Endothelial cell of umbilical vein (primary cell): ENCODE results near the gene EEF1G. TPM values are rescaled to one million over a fixed set of nuclear protein-coding genes. Genes with fewer than 3 reads are reported as not detected.

Source experiments
- BruUV-seq: library from RNA; stranded (reverse); fragments of 400-500 nt; replicated peaks from 2 replicates; lab custom pipeline; 2021; lab: Mats Ljungman, UMichigan
- CTCF ChIA-PET: fragments of 300-600, 350-600 bp; sonication (Branson Sonifier 250); formaldehyde crosslinking; loops from one replicate; lab custom pipeline; 2021; ENCODE audit warnings: antibody characterized with exemption, inconsistent platforms; lab: Charles Lee
- POLR2A ChIA-PET: fragments of 300-600, 350-600 bp; sonication (Branson Sonifier 250); formaldehyde crosslinking; loops from one replicate; lab custom pipeline; 2021; ENCODE audit warnings: antibody characterized with exemption, inconsistent platforms; lab: Charles Lee
- DNase-seq: peaks from one replicate; pipeline ENCODE4 v3.0.0-alpha.2; 2011; ENCODE audit warnings: low read depth, low spot score
- FAIRE-seq: peaks from 2 replicates; lab custom pipeline; 2011; peaks lifted over from hg19 to GRCh38; lab: Jason Lieb, UNC
- H2AFZ ChIP-seq: 2 replicates; pipeline ENCODE4 v1.6.0; 2012; ENCODE audit warnings: low read depth, low read length, control low read depth, inconsistent platforms
- H3K27ac ChIP-seq: 2 replicates; pipeline ENCODE4 v1.5.1; 2011; ENCODE audit warnings: low read depth, mild to moderate bottlenecking, control low read depth, low read length, moderate library complexity; ENCODE audit not compliant: insufficient read depth
- H3K27me3 ChIP-seq, 2 experiments: 2 replicates each; pipeline versions ENCODE4 v1.6.0 to v1.6.1; 2011; ENCODE audit warnings: low read length in 2 of 2, mixed read lengths in 1 of 2; ENCODE audit not compliant: control insufficient read depth in 2 of 2, insufficient read depth in 2 of 2
- H3K36me3 ChIP-seq, 2 experiments: 2 replicates in 1 of 2; 3 replicates in 1 of 2; pipeline ENCODE4 v1.5.1; 2011; ENCODE audit warnings: low read length in 2 of 2, mild to moderate bottlenecking in 1 of 2, moderate library complexity in 1 of 2; ENCODE audit not compliant: control insufficient read depth in 2 of 2, insufficient read depth in 2 of 2; ENCODE audit errors: extremely low read depth in 1 of 2
- H3K4me1 ChIP-seq: 3 replicates; pipeline ENCODE4 v1.5.1; 2011; ENCODE audit warnings: mild to moderate bottlenecking, low read length; ENCODE audit not compliant: control insufficient read depth, insufficient read depth; ENCODE audit errors: extremely low read depth
- H3K4me2 ChIP-seq: 2 replicates; pipeline ENCODE4 v1.6.1; 2011; ENCODE audit warnings: low read length, control low read depth, mixed read lengths; ENCODE audit not compliant: insufficient read depth
- H3K4me3 ChIP-seq, 3 experiments: fragments of 200-600 bp in 1 of 3; sonication (generic), shearing (Covaris generic) in 1 of 3; replicated peaks in 1 of 3; 2 replicates each; pipeline ENCODE4 v1.5.1; 2011 to 2016; ENCODE audit warnings: control low read depth in 3 of 3, low read length in 3 of 3, mild to moderate bottlenecking in 2 of 3, inconsistent platforms in 1 of 3, low read depth in 1 of 3, moderate library complexity in 1 of 3; ENCODE audit not compliant: insufficient read depth in 1 of 3
- H3K79me2 ChIP-seq: 2 replicates; pipeline ENCODE4 v1.6.0; 2012; ENCODE audit warnings: low read length, inconsistent platforms; ENCODE audit not compliant: control insufficient read depth, insufficient read depth
- H3K9ac ChIP-seq: replicated peaks from 2 replicates; pipeline ENCODE3; 2011; ENCODE audit warnings: low read length, control low read depth; ENCODE audit not compliant: insufficient read depth; ENCODE audit errors: extremely low read depth
- H3K9me1 ChIP-seq: replicated peaks from 3 replicates; pipeline ENCODE4 v1.6.0; 2011; ENCODE audit warnings: mild to moderate bottlenecking, low read length; ENCODE audit not compliant: control insufficient read depth, insufficient read depth; ENCODE audit errors: extremely low read depth
- H3K9me3 ChIP-seq: replicated peaks from 2 replicates; pipeline ENCODE4 v1.5.1; 2012; ENCODE audit warnings: low read length, inconsistent platforms; ENCODE audit not compliant: control insufficient read depth, insufficient read depth
- H4K20me1 ChIP-seq: replicated peaks from 2 replicates; pipeline ENCODE3; 2011; ENCODE audit warnings: mild to moderate bottlenecking, low read length; ENCODE audit not compliant: control insufficient read depth, insufficient read depth; ENCODE audit errors: extremely low read depth
- EZH2 ChIP-seq: IDR thresholded peaks from 2 replicates; pipeline ENCODE4 v1.6.1; 2012; ENCODE audit warnings: borderline replicate concordance, low read depth, mild to moderate bottlenecking, moderate library complexity, low read length, inconsistent platforms; ENCODE audit not compliant: severe bottlenecking
- FOS ChIP-seq: IDR thresholded peaks from 2 replicates; pipeline ENCODE4 v1.6.1; 2011; ENCODE audit warnings: mild to moderate bottlenecking, low read length, moderate library complexity, borderline replicate concordance; ENCODE audit not compliant: insufficient read depth
- GATA2 ChIP-seq: IDR thresholded peaks from 2 replicates; pipeline ENCODE4 v1.7.0; 2011; ENCODE audit warnings: low read depth, mild to moderate bottlenecking, moderate library complexity, mixed read lengths, low read length; ENCODE audit not compliant: insufficient read length, insufficient read depth
- JUN ChIP-seq: IDR thresholded peaks from 2 replicates; pipeline ENCODE4 v1.6.1; 2011; ENCODE audit warnings: borderline replicate concordance, low read depth; ENCODE audit not compliant: insufficient read length, insufficient read depth
- MYC ChIP-seq: IDR thresholded peaks from one replicate; pipeline ENCODE4 v1.6.1; 2011; ENCODE audit warnings: mild to moderate bottlenecking, low read depth, low read length
- POLR2A ChIP-seq: IDR thresholded peaks from 2 replicates; pipeline ENCODE4 v1.6.1; 2012; ENCODE audit warnings: low read depth, mild to moderate bottlenecking, control low read depth, low read length
- POLR2AphosphoS5 ChIP-seq: IDR thresholded peaks from 2 replicates; pipeline ENCODE4 v1.6.1; 2012; ENCODE audit warnings: low read depth, mild to moderate bottlenecking, control low read depth, low read length, moderate library complexity; ENCODE audit not compliant: insufficient read depth
- dilution Hi-C: fragments of 300-500 bp; cut with MboI; formaldehyde crosslinking; loops from one replicate; pipeline ENCODE4 v1.15.0; 2019; ENCODE audit warnings: low sequenced_read_pairs; ENCODE audit not compliant: extremely low pct_ligation_motif_present
- intact Hi-C: fragments of 100-400 bp; cut with micrococcal nuclease; formaldehyde crosslinking; loops from one replicate; pipeline ENCODE4 v1.10.0; 2022
- polyA plus RNA-seq, 4 experiments: library from polyadenylated mRNA; depleted of rRNA in 3 of 4; stranded (reverse) in 3 of 4; unstranded in 1 of 4; fragments of >200 nt; gene quantifications; 2 replicates each; pipeline versions ENCODE4 v1.2.1 to v1.2.3, GENCODE V29; 2011 to 2012; ENCODE audit warnings: missing spikeins in 1 of 4
- total RNA-seq: library from RNA; stranded (reverse); gene quantifications from 2 replicates; pipeline ENCODE4 v1.2.3, GENCODE V29; 2021
- TF ChIP-seq, protein P1 (sequence below), 2 donors: IDR thresholded peaks; 1 replicate in 1 of 2; 2 replicates in 1 of 2; pipeline ENCODE4 v1.5.1; 2011; ENCODE audit warnings: low read length in 2 of 2, mild to moderate bottlenecking in 2 of 2, moderate library complexity in 2 of 2, control low read depth in 1 of 2, inconsistent platforms in 1 of 2, low read depth in 1 of 2; ENCODE audit not compliant: insufficient read depth in 1 of 2; ENCODE audit errors: extremely low read depth in 1 of 2
- TF ChIP-seq, protein P2 (sequence below): IDR thresholded peaks from 2 replicates; pipeline ENCODE4 v1.6.1; 2011; ENCODE audit not compliant: insufficient read depth, insufficient read length

EEF1G gene
- total and polyA plus RNA-seq, 2 donors (not counting 3 experiments of a cell fraction or from before 2014, with no cell fraction given): 1,341 to 2,133 TPM

DNA sequence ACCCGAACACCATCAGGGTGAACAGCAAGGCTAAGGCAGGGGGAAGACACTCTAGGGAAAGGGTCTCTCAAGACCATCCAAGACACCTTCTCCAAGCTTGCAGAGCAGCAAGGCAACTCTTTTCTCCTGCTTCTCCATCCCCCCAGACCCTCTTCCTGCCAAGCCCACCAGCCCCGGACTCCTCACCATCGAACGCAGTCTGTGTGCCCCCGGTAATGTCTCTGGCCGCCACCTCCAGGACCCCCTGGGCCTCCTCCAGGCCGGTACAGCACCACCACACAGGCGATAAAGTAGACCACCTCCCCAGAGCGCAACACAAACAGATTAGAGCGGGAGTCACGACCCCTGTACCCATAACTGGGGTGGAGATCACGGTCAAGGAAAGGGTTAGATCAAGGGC is 35.1 kb upstream of the EEF1G start:
- intact Hi-C loops: no loop called here
- Histone ChIP-seq H3K27ac (no peak overlapping the region), H3K9me3 (no peaks in the 10 kb centered on the region), H4K20me1 (no peaks in the 10 kb centered on the region), H3K36me3 (peaks cover 0 to 13% of the 10 kb centered on the region in 2 experiments), H3K9ac (no peak overlapping the region), H3K4me2 (no peak overlapping the region), H3K27me3 (no peaks in the 10 kb centered on the region), H2AFZ (no peak overlapping the region), H3K4me3 (no peak overlapping the region), H3K4me1 (peaks cover 22% of the 10 kb centered on the region), H3K9me1 (no peaks in the 10 kb centered on the region), H3K79me2 (peaks cover 14% of the 10 kb centered on the region)
- ChIA-PET POLR2A (no interaction called here), CTCF (interaction anchor here (1.5 to 5.7 kb wide), 2 partner anchors 16 to 184 kb away, joined by 4 to 48 read pairs; partner anchors contain the start of gene TUT1)
- no peak for FAIRE-seq
- dilution Hi-C loops: no loop called here
- TF ChIP-seq, protein P1, sequence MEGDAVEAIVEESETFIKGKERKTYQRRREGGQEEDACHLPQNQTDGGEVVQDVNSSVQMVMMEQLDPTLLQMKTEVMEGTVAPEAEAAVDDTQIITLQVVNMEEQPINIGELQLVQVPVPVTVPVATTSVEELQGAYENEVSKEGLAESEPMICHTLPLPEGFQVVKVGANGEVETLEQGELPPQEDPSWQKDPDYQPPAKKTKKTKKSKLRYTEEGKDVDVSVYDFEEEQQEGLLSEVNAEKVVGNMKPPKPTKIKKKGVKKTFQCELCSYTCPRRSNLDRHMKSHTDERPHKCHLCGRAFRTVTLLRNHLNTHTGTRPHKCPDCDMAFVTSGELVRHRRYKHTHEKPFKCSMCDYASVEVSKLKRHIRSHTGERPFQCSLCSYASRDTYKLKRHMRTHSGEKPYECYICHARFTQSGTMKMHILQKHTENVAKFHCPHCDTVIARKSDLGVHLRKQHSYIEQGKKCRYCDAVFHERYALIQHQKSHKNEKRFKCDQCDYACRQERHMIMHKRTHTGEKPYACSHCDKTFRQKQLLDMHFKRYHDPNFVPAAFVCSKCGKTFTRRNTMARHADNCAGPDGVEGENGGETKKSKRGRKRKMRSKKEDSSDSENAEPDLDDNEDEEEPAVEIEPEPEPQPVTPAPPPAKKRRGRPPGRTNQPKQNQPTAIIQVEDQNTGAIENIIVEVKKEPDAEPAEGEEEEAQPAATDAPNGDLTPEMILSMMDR (IDR thresholded peaks at IDR 0.05; ENCODE audit: extremely low read depth in 1 of 2, insufficient read depth in 1 of 2, low read depth in 1 of 2, low read length in 2 of 2): no peak
- TF ChIP-seq, protein P2, sequence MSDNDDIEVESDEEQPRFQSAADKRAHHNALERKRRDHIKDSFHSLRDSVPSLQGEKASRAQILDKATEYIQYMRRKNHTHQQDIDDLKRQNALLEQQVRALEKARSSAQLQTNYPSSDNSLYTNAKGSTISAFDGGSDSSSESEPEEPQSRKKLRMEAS: no peak
- TF ChIP-seq POLR2A (no peak), FOS (no peak), MYC (no peak), JUN (no peak), GATA2 (no peak), POLR2AphosphoS5 (no peak), EZH2 (no peak)
- no TSS peak for BruUV-seq
- no peak for DNase-seq
